ENCODE results near the gene CDX2.

DNA sequence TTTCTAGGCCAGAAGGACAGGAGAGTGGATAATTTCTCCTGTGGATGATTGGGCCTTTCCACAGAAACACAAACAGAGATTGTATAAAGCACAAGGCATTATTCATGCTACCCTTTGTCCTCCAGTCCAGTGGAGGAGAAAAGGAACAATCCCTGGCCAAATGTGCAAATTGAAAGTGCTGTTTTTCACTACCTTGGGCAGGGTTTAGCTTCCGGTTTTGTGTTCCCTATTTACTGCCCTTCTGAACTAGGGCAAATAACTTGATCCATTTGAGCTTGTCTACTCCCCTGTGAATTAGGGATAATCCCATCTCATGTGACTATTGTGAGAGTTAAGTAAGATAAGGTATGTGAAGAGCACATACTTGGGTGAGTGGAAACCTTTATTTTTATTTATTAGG lies 36.0 kb downstream of the CDX2 start:
- TF ChIP-seq, protein P1, sequence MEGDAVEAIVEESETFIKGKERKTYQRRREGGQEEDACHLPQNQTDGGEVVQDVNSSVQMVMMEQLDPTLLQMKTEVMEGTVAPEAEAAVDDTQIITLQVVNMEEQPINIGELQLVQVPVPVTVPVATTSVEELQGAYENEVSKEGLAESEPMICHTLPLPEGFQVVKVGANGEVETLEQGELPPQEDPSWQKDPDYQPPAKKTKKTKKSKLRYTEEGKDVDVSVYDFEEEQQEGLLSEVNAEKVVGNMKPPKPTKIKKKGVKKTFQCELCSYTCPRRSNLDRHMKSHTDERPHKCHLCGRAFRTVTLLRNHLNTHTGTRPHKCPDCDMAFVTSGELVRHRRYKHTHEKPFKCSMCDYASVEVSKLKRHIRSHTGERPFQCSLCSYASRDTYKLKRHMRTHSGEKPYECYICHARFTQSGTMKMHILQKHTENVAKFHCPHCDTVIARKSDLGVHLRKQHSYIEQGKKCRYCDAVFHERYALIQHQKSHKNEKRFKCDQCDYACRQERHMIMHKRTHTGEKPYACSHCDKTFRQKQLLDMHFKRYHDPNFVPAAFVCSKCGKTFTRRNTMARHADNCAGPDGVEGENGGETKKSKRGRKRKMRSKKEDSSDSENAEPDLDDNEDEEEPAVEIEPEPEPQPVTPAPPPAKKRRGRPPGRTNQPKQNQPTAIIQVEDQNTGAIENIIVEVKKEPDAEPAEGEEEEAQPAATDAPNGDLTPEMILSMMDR (IDR thresholded peaks at IDR 0.05 in 2 of 3, conservative IDR thresholded peaks at IDR 0.05 in 1 of 3; ENCODE audit: control insufficient read depth in 2 of 3, extremely low read depth in 1 of 3, insufficient read depth in 1 of 3, low read depth in 3 of 3, low read length in 3 of 3) = no peak
- TF ChIP-seq POLR2A (IDR thresholded peaks at IDR 0.05; ENCODE audit: low read depth, low read length) (no peak), CBFB (IDR thresholded peaks at IDR 0.05; ENCODE audit: low read depth) (no peak), TCF12 (IDR thresholded peaks at IDR 0.05; ENCODE audit: low read depth, low read length) (no peak), SPI1 (IDR thresholded peaks at IDR 0.05; ENCODE audit: borderline replicate concordance, insufficient read depth, low read depth, low read length) (no peak), MYC (IDR thresholded peaks at IDR 0.05; ENCODE audit: insufficient read depth, insufficient read length, insufficient replicate concordance, low read length, severe bottlenecking) (no peak), ZNF274 (IDR thresholded peaks at IDR 0.05; ENCODE audit: insufficient read depth, insufficient read length) (no peak), YY1 (IDR thresholded peaks at IDR 0.05; ENCODE audit: low read depth, low read length) (no peak)
- TF ChIP-seq, protein P2, sequence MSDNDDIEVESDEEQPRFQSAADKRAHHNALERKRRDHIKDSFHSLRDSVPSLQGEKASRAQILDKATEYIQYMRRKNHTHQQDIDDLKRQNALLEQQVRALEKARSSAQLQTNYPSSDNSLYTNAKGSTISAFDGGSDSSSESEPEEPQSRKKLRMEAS (IDR thresholded peaks at IDR 0.05; ENCODE audit: low read depth, low read length) = no peak
- TF ChIP-seq, protein P3, sequence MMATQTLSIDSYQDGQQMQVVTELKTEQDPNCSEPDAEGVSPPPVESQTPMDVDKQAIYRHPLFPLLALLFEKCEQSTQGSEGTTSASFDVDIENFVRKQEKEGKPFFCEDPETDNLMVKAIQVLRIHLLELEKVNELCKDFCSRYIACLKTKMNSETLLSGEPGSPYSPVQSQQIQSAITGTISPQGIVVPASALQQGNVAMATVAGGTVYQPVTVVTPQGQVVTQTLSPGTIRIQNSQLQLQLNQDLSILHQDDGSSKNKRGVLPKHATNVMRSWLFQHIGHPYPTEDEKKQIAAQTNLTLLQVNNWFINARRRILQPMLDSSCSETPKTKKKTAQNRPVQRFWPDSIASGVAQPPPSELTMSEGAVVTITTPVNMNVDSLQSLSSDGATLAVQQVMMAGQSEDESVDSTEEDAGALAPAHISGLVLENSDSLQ (IDR thresholded peaks at IDR 0.05) = no peak

All from GM12878 (cell line).